H1 (cell line): Measurements from ENCODE around the gene C15orf62. TPM values are rescaled to one million over a fixed set of nuclear protein-coding genes. Genes with fewer than 3 reads are reported as not detected.

Source experiments
- CTCF ChIA-PET: fragments of 300-600 bp; sonication (Branson Sonifier 250); formaldehyde crosslinking; loops from one replicate; lab custom pipeline; 2021; ENCODE audit not compliant: partially characterized antibody; lab: Charles Lee
- POLR2A ChIA-PET: fragments of 300-600 bp; sonication (Branson Sonifier 250); formaldehyde crosslinking; loops from one replicate; lab custom pipeline; 2021; ENCODE audit warnings: inconsistent platforms; ENCODE audit not compliant: partially characterized antibody; lab: Charles Lee
- DNase-seq, 2 experiments: peaks; one replicate each; pipeline versions ENCODE4 v3.0.0 to v3.0.0-alpha.2; 2010 to 2022; ENCODE audit warnings: low spot score in 2 of 2, low read depth in 1 of 2, mixed read lengths in 1 of 2
- FAIRE-seq: peaks from 2 replicates; lab custom pipeline; 2011; peaks lifted over from hg19 to GRCh38; lab: Jason Lieb, UNC
- H2AFZ ChIP-seq: 2 replicates; pipeline ENCODE4 v1.8.1; 2012; ENCODE audit warnings: low read length, inconsistent platforms
- H2AK5ac ChIP-seq: 2 replicates; pipeline ENCODE4 v1.6.1; 2013; ENCODE audit warnings: low read depth, low read length
- H2BK120ac ChIP-seq: replicated peaks from 2 replicates; pipeline ENCODE3; 2013; ENCODE audit warnings: low read depth, low read length, inconsistent platforms
- H2BK12ac ChIP-seq: 2 replicates; pipeline ENCODE4 v1.6.1; 2013; ENCODE audit warnings: low read depth, low read length
- H2BK15ac ChIP-seq: 2 replicates; pipeline ENCODE4 v1.6.1; 2013; ENCODE audit warnings: low read length
- H2BK20ac ChIP-seq: 2 replicates; pipeline ENCODE4 v1.6.1; 2013; ENCODE audit warnings: low read length
- H2BK5ac ChIP-seq: 2 replicates; pipeline ENCODE4 v1.6.1; 2013; ENCODE audit warnings: low read depth, low read length
- H3K14ac ChIP-seq: 2 replicates; pipeline ENCODE4 v1.6.1; 2013; ENCODE audit warnings: inconsistent platforms; ENCODE audit not compliant: insufficient read length
- H3K18ac ChIP-seq: 2 replicates; pipeline ENCODE4 v1.6.1; 2013; ENCODE audit warnings: low read length; ENCODE audit errors: extremely low read depth
- H3K23ac ChIP-seq: 2 replicates; pipeline ENCODE4 v1.6.1; 2013; ENCODE audit warnings: inconsistent platforms; ENCODE audit not compliant: insufficient read length
- H3K23me2 ChIP-seq: 2 replicates; pipeline ENCODE4 v1.6.1; 2013; ENCODE audit warnings: low read depth, low read length
- H3K27ac ChIP-seq: 2 replicates; pipeline ENCODE4 v1.6.1; 2011; ENCODE audit warnings: low read depth, low read length, inconsistent platforms
- H3K27me3 ChIP-seq, 4 experiments: replicated peaks in 1 of 4; 1 replicate in 1 of 4; 2 replicates in 3 of 4; pipeline versions ENCODE4 v1.6.1 to v1.8.1; 2011 to 2013; ENCODE audit warnings: low read length in 3 of 4, mild to moderate bottlenecking in 3 of 4, inconsistent platforms in 2 of 4, mixed read lengths in 2 of 4, moderate library complexity in 1 of 4; ENCODE audit not compliant: control insufficient read depth in 3 of 4, insufficient read depth in 3 of 4; ENCODE audit errors: extremely low read depth in 1 of 4
- H3K36me3 ChIP-seq, 4 experiments: 2 replicates each; pipeline versions ENCODE4 v1.6.1 to v1.8.1; 2011 to 2013; ENCODE audit warnings: mild to moderate bottlenecking in 4 of 4, low read length in 3 of 4, moderate library complexity in 2 of 4, control low read depth in 1 of 4, inconsistent platforms in 1 of 4; ENCODE audit not compliant: insufficient read depth in 4 of 4, control insufficient read depth in 2 of 4
- H3K4ac ChIP-seq: replicated peaks from 2 replicates; pipeline ENCODE3; 2013; ENCODE audit warnings: low read length, low read depth, mixed read lengths, inconsistent platforms; ENCODE audit not compliant: insufficient read length
- H3K4me1 ChIP-seq, 4 experiments: replicated peaks in 1 of 4; 1 replicate in 1 of 4; 2 replicates in 3 of 4; pipeline versions ENCODE4 v1.6.1 to v1.8.1; 2011 to 2013; ENCODE audit warnings: low read length in 3 of 4, inconsistent platforms in 2 of 4, mixed read lengths in 1 of 4; ENCODE audit not compliant: insufficient read depth in 4 of 4, control insufficient read depth in 3 of 4
- H3K4me2 ChIP-seq, 2 experiments: 2 replicates each; pipeline versions ENCODE4 v1.6.1 to v1.8.1; 2011 to 2013; ENCODE audit warnings: low read depth in 2 of 2, low read length in 2 of 2, control low read depth in 1 of 2, inconsistent platforms in 1 of 2, mild to moderate bottlenecking in 1 of 2; ENCODE audit not compliant: insufficient read depth in 1 of 2
- H3K4me3 ChIP-seq, 4 experiments: fragments of 200-600, 300-600 bp in 1 of 4; sonication (generic), shearing (Covaris generic), sonication (Bioruptor Twin) in 1 of 4; 2 replicates each; pipeline versions ENCODE4 v1.5.1 to v1.8.1; 2011 to 2016; ENCODE audit warnings: low read length in 4 of 4, low read depth in 3 of 4, control low read depth in 2 of 4, inconsistent platforms in 2 of 4, mild to moderate bottlenecking in 2 of 4, mixed read lengths in 1 of 4, moderate library complexity in 1 of 4; ENCODE audit not compliant: insufficient read depth in 2 of 4; ENCODE audit errors: extremely low read depth in 1 of 4
- H3K56ac ChIP-seq: replicated peaks from 2 replicates; pipeline ENCODE3; 2013; ENCODE audit warnings: low read depth, mild to moderate bottlenecking, mixed read lengths, low read length, inconsistent platforms; ENCODE audit not compliant: insufficient read length
- H3K79me1 ChIP-seq: 2 replicates; pipeline ENCODE4 v1.6.1; 2013; ENCODE audit warnings: low read depth, low read length, control low read depth
- H3K79me2 ChIP-seq, 2 experiments: 2 replicates each; pipeline versions ENCODE4 v1.6.1 to v1.8.1; 2012 to 2013; ENCODE audit warnings: low read length in 2 of 2, mild to moderate bottlenecking in 2 of 2, inconsistent platforms in 1 of 2; ENCODE audit not compliant: insufficient read depth in 2 of 2, control insufficient read depth in 1 of 2
- H3K9ac ChIP-seq, 4 experiments: replicated peaks in 1 of 4; 1 replicate in 1 of 4; 2 replicates in 3 of 4; pipeline versions ENCODE4 v1.6.1 to v1.8.1; 2011 to 2013; ENCODE audit warnings: low read depth in 3 of 4, low read length in 3 of 4, control low read depth in 2 of 4, mild to moderate bottlenecking in 2 of 4, moderate library complexity in 2 of 4, inconsistent platforms in 1 of 4; ENCODE audit errors: extremely low read depth in 1 of 4
- H3K9me3 ChIP-seq, 2 experiments: 2 replicates each; pipeline versions ENCODE4 v1.6.1 to v1.8.1; 2012 to 2013; ENCODE audit warnings: mild to moderate bottlenecking in 2 of 2, moderate library complexity in 2 of 2, control low read depth in 1 of 2, inconsistent platforms in 1 of 2, low read depth in 1 of 2, low read length in 1 of 2, mixed read lengths in 1 of 2; ENCODE audit not compliant: insufficient read depth in 2 of 2
- H4K20me1 ChIP-seq, 2 experiments: replicated peaks in 1 of 2; 2 replicates each; pipeline versions ENCODE3 to v1.8.1; 2011 to 2013; ENCODE audit warnings: inconsistent platforms in 2 of 2, low read length in 2 of 2, mild to moderate bottlenecking in 1 of 2; ENCODE audit not compliant: insufficient read depth in 2 of 2, control insufficient read depth in 1 of 2
- H4K5ac ChIP-seq: 2 replicates; pipeline ENCODE4 v1.6.1; 2013; ENCODE audit warnings: low read length, low read depth, mixed read lengths, inconsistent platforms; ENCODE audit not compliant: insufficient read length
- H4K8ac ChIP-seq: 2 replicates; pipeline ENCODE4 v1.8.0; 2013; ENCODE audit warnings: mild to moderate bottlenecking, moderate library complexity, low read length, inconsistent platforms; ENCODE audit not compliant: insufficient read depth; ENCODE audit errors: extremely low read depth
- H4K91ac ChIP-seq: replicated peaks from 2 replicates; pipeline ENCODE3; 2013; ENCODE audit warnings: low read length, mixed read lengths, inconsistent platforms; ENCODE audit not compliant: insufficient read length
- CEBPB ChIP-seq: IDR thresholded peaks from 2 replicates; pipeline ENCODE4 v1.6.1; 2012; ENCODE audit warnings: low read depth, low read length
- CHD1 ChIP-seq: IDR thresholded peaks from 2 replicates; pipeline ENCODE4 v1.6.1; 2012; ENCODE audit warnings: low read depth, low read length, improper control_type of control experiment
- GTF2F1 ChIP-seq: IDR thresholded peaks from 2 replicates; pipeline ENCODE4 v1.6.1; 2012; ENCODE audit warnings: low read depth, low read length, improper control_type of control experiment, borderline replicate concordance
- HDAC2 ChIP-seq, 2 experiments: fragments of 300-600 bp in 1 of 2; sonication (generic) in 1 of 2; IDR thresholded peaks; 2 replicates each; pipeline ENCODE4 v1.6.1; 2011 to 2012; ENCODE audit warnings: low read depth in 2 of 2, low read length in 2 of 2, mild to moderate bottlenecking in 2 of 2, moderate library complexity in 2 of 2, borderline replicate concordance in 1 of 2, inconsistent platforms in 1 of 2
- MAX ChIP-seq: IDR thresholded peaks from 2 replicates; pipeline ENCODE4 v1.6.1; 2012; ENCODE audit warnings: inconsistent platforms
- NANOG ChIP-seq: IDR thresholded peaks from 2 replicates; pipeline ENCODE4 v1.6.1; 2011; ENCODE audit warnings: low read length, low read depth, mild to moderate bottlenecking, inconsistent platforms; ENCODE audit not compliant: insufficient read depth, poor library complexity, severe bottlenecking
- SRF ChIP-seq: IDR thresholded peaks from 2 replicates; pipeline ENCODE4 v1.6.1; 2011; ENCODE audit warnings: mild to moderate bottlenecking, low read depth, low read length, moderate library complexity
- YY1 ChIP-seq: IDR thresholded peaks from 2 replicates; pipeline ENCODE4 v1.6.1; 2011; ENCODE audit warnings: low read depth, mild to moderate bottlenecking, low read length
- WGBS, 2 experiments: shearing (Covaris generic) in 1 of 2; methylation state at CpG; one replicate each; pipeline versions ENCODE4 v1.1.6 to v1.1.7; 2013 to 2015; ENCODE audit warnings: low lambda C conversion rate in 2 of 2, mixed read lengths in 2 of 2, inconsistent platforms in 1 of 2, low coverage in 1 of 2, missing lambda C conversion rate in 1 of 2; ENCODE audit not compliant: insufficient replicate concordance in 2 of 2, insufficient coverage in 1 of 2, insufficient read length in 1 of 2; ENCODE audit errors: extremely low coverage in 1 of 2, missing lambda C conversion rate in 1 of 2; 5-methylcytosine and 5-hydroxymethylcytosine counted together
- polyA plus RNA-seq, 7 experiments: library from polyadenylated mRNA; depleted of rRNA in 3 of 7; stranded (reverse) in 5 of 7; unstranded in 2 of 7; fragments of >200 nt in 5 of 7; fragments of 200-250 nt in 2 of 7; gene quantifications; 1 replicate in 5 of 7; 2 replicates in 1 of 7; 4 replicates in 1 of 7; pipeline versions ENCODE4 v1.2.1 to v1.2.3, GENCODE V29; 2011 to 2013; ENCODE audit warnings: missing spikeins in 2 of 7, mixed read lengths in 2 of 7
- total RNA-seq: library from RNA; stranded (reverse); fragmentation: NEBNext Ultra II Directional; extraction: Animal tissue kit (Norgen Biotek cat#: 25700); gene quantifications from 2 replicates; pipeline ENCODE4 v1.2.1, GENCODE V29; 2021

The C15orf62 gene
- total and polyA plus RNA-seq, 2 of the 8 experiments (the other 6 are each of a cell fraction or from before 2014, with no cell fraction given) = 0.06 to 0.56 TPM

GRCh38 chr15:40812721-40813425 is 43.1 kb downstream of the C15orf62 start:
- Histone ChIP-seq H4K5ac (no peak overlapping the region), H2BK12ac (no peak overlapping the region), H3K4me2 (no peak overlapping the region), H3K36me3 (peaks cover 0 to 2% (median 0%) of the 10 kb centered on the region in 4 experiments; a peak in 1 of 8 replicates), H2BK15ac (no peak overlapping the region), H3K18ac (no peak overlapping the region), H2AFZ (no peak overlapping the region), H3K79me2 (no peaks in the 10 kb centered on the region), H3K23me2 (no peaks in the 10 kb centered on the region), H3K27ac (no peak overlapping the region), H3K56ac (no peak overlapping the region), H2BK5ac (no peak overlapping the region), H2BK120ac (no peak overlapping the region), H3K14ac (no peak overlapping the region), H3K9ac (no peak overlapping the region), H3K27me3 (no peaks in the 10 kb centered on the region), H3K4ac (no peak overlapping the region), H3K23ac (no peak overlapping the region), H2AK5ac (no peak overlapping the region), H3K79me1 (no peaks in the 10 kb centered on the region), H2BK20ac (no peak overlapping the region), H3K9me3 (no peaks in the 10 kb centered on the region), H4K91ac (no peak overlapping the region), H3K4me3 (no peak overlapping the region), H4K8ac (no peak overlapping the region), H4K20me1 (no peaks in the 10 kb centered on the region), H3K4me1 (peaks cover 0 to 5% (median 3%) of the 10 kb centered on the region in 4 experiments; a peak in 5 of 7 replicates)
- ChIA-PET CTCF (interaction anchor here (1.3 to 2.0 kb wide), 2 partner anchors 46 to 68 kb away, joined by 4 to 7 read pairs; no protein-coding TSS in a partner anchor), POLR2A (interaction anchor here (0.7 kb wide), 1 partner anchor 73 kb away, joined by 3 read pairs; no protein-coding TSS in a partner anchor)
- TF ChIP-seq CHD1 = no peak
- TF ChIP-seq CEBPB = no peak
- TF ChIP-seq HDAC2 (IDR thresholded peaks at IDR 0.05; ENCODE audit: borderline replicate concordance in 1 of 2, low read depth in 2 of 2, low read length in 2 of 2) = no peak
- no peak for TF ChIP-seq MAX
- TF ChIP-seq NANOG = no peak
- TF ChIP-seq SRF = no peak
- TF ChIP-seq GTF2F1 = no peak
- no peak for TF ChIP-seq YY1
- 93% methylated on average over 12 of the region's 12 CpGs; no CpG with 5 or more reads in 1 of the 2 experiments for WGBS, 2 experiments
- DNase-seq (no peak), FAIRE-seq (no peak)
